ENCODE data around the gene LACRT. TPM values are rescaled to one million over a fixed set of nuclear protein-coding genes. Genes with fewer than 3 reads are reported as not detected.

LACRT gene
- total and polyA plus RNA-seq, 2 of the 13 experiments (the other 11 are each of a cell fraction or from before 2014, with no cell fraction given): not detected

Other genes starting within 250 kb of the LACRT start
- 0.20 and 0.28 TPM in 2 replicates for gene ITGA5, start 215.6 kb downstream of the LACRT start, total RNA-seq (2016; rRNA removed; fragmentation: Illumina TruSeq; extraction: Trizol)
- 0.40 and 0.52 TPM in 2 replicates for gene ITGA5, start 215.6 kb downstream of the LACRT start, polyA plus RNA-seq (2011; rRNA removed)
- gene GTSF1, start 161.3 kb downstream of the LACRT start, total RNA-seq (2016; rRNA removed; fragmentation: Illumina TruSeq; extraction: Trizol): not detected in 2 replicates
- not detected in 2 replicates for gene GTSF1, start 161.3 kb downstream of the LACRT start, polyA plus RNA-seq (2011; rRNA removed)
- gene NCKAP1L, start 137.1 kb downstream of the LACRT start, total RNA-seq (2016; rRNA removed; fragmentation: Illumina TruSeq; extraction: Trizol): not detected in 2 replicates
- gene NCKAP1L, start 137.1 kb downstream of the LACRT start, polyA plus RNA-seq (2011; rRNA removed): not detected in 2 replicates
- gene PDE1B, start 85.3 kb downstream of the LACRT start, total RNA-seq (2016; rRNA removed; fragmentation: Illumina TruSeq; extraction: Trizol): not detected in 2 replicates
- not detected in 2 replicates for gene PDE1B, start 85.3 kb downstream of the LACRT start, polyA plus RNA-seq (2011; rRNA removed)
- 0.20 TPM in 1 of 2 replicates, not detected in the other for gene PPP1R1A, start 46.2 kb downstream of the LACRT start, total RNA-seq (2016; rRNA removed; fragmentation: Illumina TruSeq; extraction: Trizol)
- not detected in 2 replicates for gene PPP1R1A, start 46.2 kb downstream of the LACRT start, polyA plus RNA-seq (2011; rRNA removed)
- not detected in 2 replicates for gene DCD, start 13.5 kb upstream of the LACRT start, total RNA-seq (2016; rRNA removed; fragmentation: Illumina TruSeq; extraction: Trizol)
- not detected in 2 replicates for gene DCD, start 13.5 kb upstream of the LACRT start, polyA plus RNA-seq (2011; rRNA removed)
- not detected in 2 replicates for gene MUCL1, start 219.6 kb upstream of the LACRT start, total RNA-seq (2016; rRNA removed; fragmentation: Illumina TruSeq; extraction: Trizol)
- gene MUCL1, start 219.6 kb upstream of the LACRT start, polyA plus RNA-seq (2011; rRNA removed): not detected in 2 replicates